K562 (cell line): ENCODE measurements around the gene ANKRD65. TPM values are rescaled to one million over a fixed set of nuclear protein-coding genes. Genes with fewer than 3 reads are reported as not detected.
A peak's percentile ranks its signal among the peaks of the same experiment; 100 is the strongest.

Source experiments
- BRCA1 ChIP-seq, 2 experiments: fragments of 450-650 bp in 1 of 2; sonication (generic) in 1 of 2; formaldehyde crosslinking in 1 of 2; IDR thresholded peaks; 2 replicates each; pipeline versions ENCODE4 v1.5.0 to v1.6.1; 2017 to 2020; ENCODE audit warnings: mild to moderate bottlenecking in 1 of 2, missing genetic modification reagents in 1 of 2
- DIDO1 ChIP-seq: fragments of 450-650 bp; IDR thresholded peaks from 2 replicates; pipeline ENCODE4 v1.6.1; 2016; ENCODE audit warnings: low read depth, missing biosample characterization, missing genetic modification characterization
- FOS ChIP-seq: IDR thresholded peaks from 3 replicates; pipeline ENCODE4 v1.6.1; 2011; ENCODE audit not compliant: insufficient read length; ENCODE audit errors: extremely low read depth
- KDM5B ChIP-seq: fragments of 200-600 bp; sonication (generic); IDR thresholded peaks from 2 replicates; pipeline ENCODE4 v1.6.1; 2012; ENCODE audit warnings: low read depth, mild to moderate bottlenecking, moderate library complexity, low read length, control low read depth, inconsistent platforms; ENCODE audit not compliant: insufficient replicate concordance
- KLF1 ChIP-seq: fragments of 450-650 bp; IDR thresholded peaks from 2 replicates; pipeline ENCODE4 v1.6.1; 2016; ENCODE audit warnings: missing genetic modification characterization, missing compliant biosample characterization
- KLF10 ChIP-seq: fragments of 250-450 bp; sonication (Bioruptor Pico); IDR thresholded peaks from 2 replicates; pipeline ENCODE4 v1.6.1; 2021; ENCODE audit warnings: matching md5 sums
- KLF16 ChIP-seq: IDR thresholded peaks from 2 replicates; pipeline ENCODE4 v1.6.1; 2016; ENCODE audit warnings: antibody characterized with exemption
- NBN ChIP-seq: fragments of 450-650 bp; IDR thresholded peaks from 2 replicates; pipeline ENCODE4 v1.6.1; 2016; ENCODE audit warnings: low read depth, mild to moderate bottlenecking
- NR4A1 ChIP-seq, 2 experiments: fragments of 250-450 bp in 1 of 2; fragments of 450-650 bp in 1 of 2; sonication (Bioruptor Pico) in 1 of 2; IDR thresholded peaks; 2 replicates each; pipeline versions ENCODE4 v1.4.0 to v1.6.1; 2016 to 2020; ENCODE audit warnings: mild to moderate bottlenecking in 2 of 2, missing compliant biosample characterization in 1 of 2, missing genetic modification characterization in 1 of 2, moderate library complexity in 1 of 2
- PTRF ChIP-seq: fragments of 450-650 bp; IDR thresholded peaks from 2 replicates; pipeline ENCODE4 v1.6.1; 2016; ENCODE audit warnings: mild to moderate bottlenecking, missing genetic modification characterization, missing compliant biosample characterization
- RBM25 ChIP-seq: fragments of 200-400 bp; formaldehyde crosslinking; IDR thresholded peaks from 2 replicates; pipeline ENCODE4 v1.6.1; 2018; ENCODE audit warnings: low read length, low read depth, moderate library complexity; ENCODE audit not compliant: severe bottlenecking
- SREBF2 ChIP-seq: sonication (generic); formaldehyde crosslinking; IDR thresholded peaks from 2 replicates; pipeline ENCODE4 v1.4.0; 2020; ENCODE audit warnings: mild to moderate bottlenecking, missing genetic modification reagents
- SRSF1 ChIP-seq: fragments of 200-400 bp; formaldehyde crosslinking; IDR thresholded peaks from 2 replicates; pipeline ENCODE4 v1.6.1; 2017; ENCODE audit warnings: mild to moderate bottlenecking, low read depth, low read length, moderate library complexity
- TRIM28 ChIP-seq: fragments of 450-650 bp; IDR thresholded peaks from 2 replicates; pipeline ENCODE4 v1.6.1; 2017
- ZFX ChIP-seq: sonication (generic); formaldehyde crosslinking; IDR thresholded peaks from 2 replicates; pipeline ENCODE4 v1.8.0; 2022; ENCODE audit warnings: mild to moderate bottlenecking, missing genetic modification reagents, moderate library complexity
- ZNF124 ChIP-seq: sonication (generic); formaldehyde crosslinking; IDR thresholded peaks from 2 replicates; pipeline ENCODE4 v1.8.1; 2022; ENCODE audit warnings: missing genetic modification reagents
- ZNF133 ChIP-seq: fragments of 250-450 bp; sonication (Bioruptor Pico); IDR thresholded peaks from 2 replicates; pipeline ENCODE4 v1.4.0; 2020; ENCODE audit warnings: mild to moderate bottlenecking
- ZNF174 ChIP-seq: fragments of 250-450 bp; sonication (Bioruptor Pico); IDR thresholded peaks from 2 replicates; pipeline ENCODE4 v1.4.0; 2020; ENCODE audit warnings: mild to moderate bottlenecking
- ZNF253 ChIP-seq: fragments of 250-450 bp; sonication (Bioruptor Pico); conservative IDR thresholded peaks from 2 replicates; pipeline ENCODE4 v1.6.1; 2021; ENCODE audit warnings: mild to moderate bottlenecking
- polyA plus RNA-seq, 8 experiments: library from polyadenylated mRNA; depleted of rRNA in 4 of 8; stranded (reverse) in 5 of 8; unstranded in 3 of 8; fragments of >200 nt; fragmentation: Nextera tagmentation in 2 of 8; fragmentation: Illumina TruSeq in 1 of 8; extraction: Ambion mirVana in 2 of 8; extraction: Trizol in 1 of 8; gene quantifications; 2 replicates each; pipeline versions ENCODE4 v1.2.1 to v1.2.3, GENCODE V29; 2011 to 2014; ENCODE audit warnings: inconsistent platforms in 1 of 8, missing spikeins in 1 of 8
- total RNA-seq, 7 experiments: library from RNA; depleted of rRNA in 6 of 7; stranded (reverse); fragments of >200 nt in 6 of 7; fragmentation: Illumina TruSeq in 2 of 7; extraction: Trizol in 2 of 7; gene quantifications; 2 replicates each; pipeline versions ENCODE4 v1.2.1 to v1.2.3, GENCODE V29; 2011 to 2021; ENCODE audit warnings: low replicate concordance in 1 of 7
- TF ChIP-seq, protein P1 (sequence below): fragments of 450-650 bp; IDR thresholded peaks from 2 replicates; pipeline ENCODE4 v1.6.1; 2017; ENCODE audit warnings: antibody characterized with exemption, mild to moderate bottlenecking
- TF ChIP-seq, protein P2 (sequence below): fragments of 250-450 bp; sonication (Bioruptor Pico); IDR thresholded peaks from 2 replicates; pipeline ENCODE4 v1.8.0; 2021; ENCODE audit warnings: moderate library complexity, mild to moderate bottlenecking, inconsistent platforms
- TF ChIP-seq, protein P3 (sequence below): fragments of 450-650 bp; formaldehyde crosslinking; conservative IDR thresholded peaks from 2 replicates; pipeline ENCODE4 v1.4.0; 2022; ENCODE audit warnings: mild to moderate bottlenecking, missing genetic modification characterization

ANKRD65 gene
- total and polyA plus RNA-seq, 9 of the 15 experiments (the other 6 are each of a cell fraction or from before 2014, with no cell fraction given), result not detected

DNA sequence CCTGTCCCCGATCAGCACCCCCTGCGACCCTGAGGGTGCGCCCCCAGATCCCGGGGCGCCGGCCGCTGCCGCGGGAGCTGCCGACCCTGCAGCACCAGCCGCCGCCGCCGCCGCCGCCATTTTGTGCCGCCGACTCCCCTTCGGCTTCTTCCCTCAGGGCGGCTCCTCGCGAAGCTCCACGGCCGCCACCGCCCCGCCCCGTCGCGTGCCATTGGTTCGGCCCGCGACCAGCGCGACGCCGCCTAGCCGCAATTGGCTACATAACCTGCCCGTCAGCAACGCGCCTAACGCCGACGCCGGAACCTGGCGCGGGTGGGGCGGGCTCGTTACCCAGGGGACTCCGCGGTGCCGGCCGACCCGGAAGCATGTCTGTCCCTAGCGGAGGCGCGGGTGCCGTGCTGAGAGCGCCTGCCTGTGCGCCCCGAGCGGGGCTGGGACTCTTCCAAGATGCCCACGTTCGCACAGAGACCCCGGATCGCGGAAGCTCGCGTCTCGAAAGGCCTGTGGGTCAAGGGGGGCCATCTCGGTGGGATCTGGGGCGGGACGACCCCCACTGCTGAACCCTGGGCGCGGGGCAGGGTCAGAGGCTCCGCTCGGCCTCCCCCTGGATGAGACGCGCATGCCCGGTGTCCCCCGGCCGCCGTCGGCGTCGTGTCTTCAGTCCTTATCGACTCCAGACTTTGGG is 21.7 kb downstream of the ANKRD65 start, which contains the start of gene CCNL2 (continued):
- TF ChIP-seq SREBF2 (peak; percentile 93; the same call in 1 of the 2 replicates), NBN (0 out of 2 replicates have a peak, but pooled peaks have one; percentile 55), FOS (peak; percentile 100), KLF1 (tag) (peak; percentile 94), DIDO1 (tag) (peak; percentile 75), KLF16 (no peak), ZNF253 (CRISPR knock-in tag) (no peak), ZNF174 (CRISPR knock-in tag) (no peak), ZNF124 (CRISPR knock-in tag) (no peak), SRSF1 (peak; percentile 40; the same call in 1 of the 2 replicates), KDM5B (peak; percentile 83), ZFX (peak; percentile 81), TRIM28 (peak; percentile 17; the same call in 1 of the 2 replicates), KLF10 (CRISPR knock-in tag) (no peak), ZNF133 (CRISPR knock-in tag) (no peak), BRCA1 (IDR thresholded peaks at IDR 0.05) (no peak), BRCA1 (CRISPR knock-in tag; IDR thresholded peaks at IDR 0.05) (no peak), PTRF (no peak), NR4A1 (CRISPR knock-in tag; IDR thresholded peaks at IDR 0.05) (peak; percentile 18; the same call in 1 of the 2 replicates), NR4A1 (tag; IDR thresholded peaks at IDR 0.05) (no peak), RBM25 (peak; percentile 100)
- TF ChIP-seq, protein P1, sequence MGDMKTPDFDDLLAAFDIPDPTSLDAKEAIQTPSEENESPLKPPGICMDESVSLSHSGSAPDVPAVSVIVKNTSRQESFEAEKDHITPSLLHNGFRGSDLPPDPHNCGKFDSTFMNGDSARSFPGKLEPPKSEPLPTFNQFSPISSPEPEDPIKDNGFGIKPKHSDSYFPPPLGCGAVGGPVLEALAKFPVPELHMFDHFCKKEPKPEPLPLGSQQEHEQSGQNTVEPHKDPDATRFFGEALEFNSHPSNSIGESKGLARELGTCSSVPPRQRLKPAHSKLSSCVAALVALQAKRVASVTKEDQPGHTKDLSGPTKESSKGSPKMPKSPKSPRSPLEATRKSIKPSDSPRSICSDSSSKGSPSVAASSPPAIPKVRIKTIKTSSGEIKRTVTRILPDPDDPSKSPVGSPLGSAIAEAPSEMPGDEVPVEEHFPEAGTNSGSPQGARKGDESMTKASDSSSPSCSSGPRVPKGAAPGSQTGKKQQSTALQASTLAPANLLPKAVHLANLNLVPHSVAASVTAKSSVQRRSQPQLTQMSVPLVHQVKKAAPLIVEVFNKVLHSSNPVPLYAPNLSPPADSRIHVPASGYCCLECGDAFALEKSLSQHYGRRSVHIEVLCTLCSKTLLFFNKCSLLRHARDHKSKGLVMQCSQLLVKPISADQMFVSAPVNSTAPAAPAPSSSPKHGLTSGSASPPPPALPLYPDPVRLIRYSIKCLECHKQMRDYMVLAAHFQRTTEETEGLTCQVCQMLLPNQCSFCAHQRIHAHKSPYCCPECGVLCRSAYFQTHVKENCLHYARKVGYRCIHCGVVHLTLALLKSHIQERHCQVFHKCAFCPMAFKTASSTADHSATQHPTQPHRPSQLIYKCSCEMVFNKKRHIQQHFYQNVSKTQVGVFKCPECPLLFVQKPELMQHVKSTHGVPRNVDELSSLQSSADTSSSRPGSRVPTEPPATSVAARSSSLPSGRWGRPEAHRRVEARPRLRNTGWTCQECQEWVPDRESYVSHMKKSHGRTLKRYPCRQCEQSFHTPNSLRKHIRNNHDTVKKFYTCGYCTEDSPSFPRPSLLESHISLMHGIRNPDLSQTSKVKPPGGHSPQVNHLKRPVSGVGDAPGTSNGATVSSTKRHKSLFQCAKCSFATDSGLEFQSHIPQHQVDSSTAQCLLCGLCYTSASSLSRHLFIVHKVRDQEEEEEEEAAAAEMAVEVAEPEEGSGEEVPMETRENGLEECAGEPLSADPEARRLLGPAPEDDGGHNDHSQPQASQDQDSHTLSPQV, result 0 out of 2 replicates have a peak, but pooled peaks have one; percentile 8
- TF ChIP-seq, protein P2, sequence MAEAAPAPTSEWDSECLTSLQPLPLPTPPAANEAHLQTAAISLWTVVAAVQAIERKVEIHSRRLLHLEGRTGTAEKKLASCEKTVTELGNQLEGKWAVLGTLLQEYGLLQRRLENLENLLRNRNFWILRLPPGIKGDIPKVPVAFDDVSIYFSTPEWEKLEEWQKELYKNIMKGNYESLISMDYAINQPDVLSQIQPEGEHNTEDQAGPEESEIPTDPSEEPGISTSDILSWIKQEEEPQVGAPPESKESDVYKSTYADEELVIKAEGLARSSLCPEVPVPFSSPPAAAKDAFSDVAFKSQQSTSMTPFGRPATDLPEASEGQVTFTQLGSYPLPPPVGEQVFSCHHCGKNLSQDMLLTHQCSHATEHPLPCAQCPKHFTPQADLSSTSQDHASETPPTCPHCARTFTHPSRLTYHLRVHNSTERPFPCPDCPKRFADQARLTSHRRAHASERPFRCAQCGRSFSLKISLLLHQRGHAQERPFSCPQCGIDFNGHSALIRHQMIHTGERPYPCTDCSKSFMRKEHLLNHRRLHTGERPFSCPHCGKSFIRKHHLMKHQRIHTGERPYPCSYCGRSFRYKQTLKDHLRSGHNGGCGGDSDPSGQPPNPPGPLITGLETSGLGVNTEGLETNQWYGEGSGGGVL (CRISPR knock-in tag), result no peak
- TF ChIP-seq, protein P3, sequence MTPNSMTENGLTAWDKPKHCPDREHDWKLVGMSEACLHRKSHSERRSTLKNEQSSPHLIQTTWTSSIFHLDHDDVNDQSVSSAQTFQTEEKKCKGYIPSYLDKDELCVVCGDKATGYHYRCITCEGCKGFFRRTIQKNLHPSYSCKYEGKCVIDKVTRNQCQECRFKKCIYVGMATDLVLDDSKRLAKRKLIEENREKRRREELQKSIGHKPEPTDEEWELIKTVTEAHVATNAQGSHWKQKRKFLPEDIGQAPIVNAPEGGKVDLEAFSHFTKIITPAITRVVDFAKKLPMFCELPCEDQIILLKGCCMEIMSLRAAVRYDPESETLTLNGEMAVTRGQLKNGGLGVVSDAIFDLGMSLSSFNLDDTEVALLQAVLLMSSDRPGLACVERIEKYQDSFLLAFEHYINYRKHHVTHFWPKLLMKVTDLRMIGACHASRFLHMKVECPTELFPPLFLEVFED (CRISPR knock-in tag), result no peak; the same call in 1 of the 2 replicates
